NCI-H524 treated with DMSO at 0.1 percent for 48 hours (cell line): ENCODE results near the gene SSRP1.
A peak's percentile ranks its signal among the peaks of the same experiment; 100 is the strongest.
"Not testable (repeated sequence)": the region's sequence is repeated elsewhere in the genome, so short reads cannot be mapped to it uniquely, and the experiment has no call there.

Source experiments
- DNase-seq: peaks from one replicate; lab custom pipeline; 2025; lab: John Stamatoyannopoulos, UW

Gene SSRP1, protein sequence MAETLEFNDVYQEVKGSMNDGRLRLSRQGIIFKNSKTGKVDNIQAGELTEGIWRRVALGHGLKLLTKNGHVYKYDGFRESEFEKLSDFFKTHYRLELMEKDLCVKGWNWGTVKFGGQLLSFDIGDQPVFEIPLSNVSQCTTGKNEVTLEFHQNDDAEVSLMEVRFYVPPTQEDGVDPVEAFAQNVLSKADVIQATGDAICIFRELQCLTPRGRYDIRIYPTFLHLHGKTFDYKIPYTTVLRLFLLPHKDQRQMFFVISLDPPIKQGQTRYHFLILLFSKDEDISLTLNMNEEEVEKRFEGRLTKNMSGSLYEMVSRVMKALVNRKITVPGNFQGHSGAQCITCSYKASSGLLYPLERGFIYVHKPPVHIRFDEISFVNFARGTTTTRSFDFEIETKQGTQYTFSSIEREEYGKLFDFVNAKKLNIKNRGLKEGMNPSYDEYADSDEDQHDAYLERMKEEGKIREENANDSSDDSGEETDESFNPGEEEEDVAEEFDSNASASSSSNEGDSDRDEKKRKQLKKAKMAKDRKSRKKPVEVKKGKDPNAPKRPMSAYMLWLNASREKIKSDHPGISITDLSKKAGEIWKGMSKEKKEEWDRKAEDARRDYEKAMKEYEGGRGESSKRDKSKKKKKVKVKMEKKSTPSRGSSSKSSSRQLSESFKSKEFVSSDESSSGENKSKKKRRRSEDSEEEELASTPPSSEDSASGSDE

DNA sequence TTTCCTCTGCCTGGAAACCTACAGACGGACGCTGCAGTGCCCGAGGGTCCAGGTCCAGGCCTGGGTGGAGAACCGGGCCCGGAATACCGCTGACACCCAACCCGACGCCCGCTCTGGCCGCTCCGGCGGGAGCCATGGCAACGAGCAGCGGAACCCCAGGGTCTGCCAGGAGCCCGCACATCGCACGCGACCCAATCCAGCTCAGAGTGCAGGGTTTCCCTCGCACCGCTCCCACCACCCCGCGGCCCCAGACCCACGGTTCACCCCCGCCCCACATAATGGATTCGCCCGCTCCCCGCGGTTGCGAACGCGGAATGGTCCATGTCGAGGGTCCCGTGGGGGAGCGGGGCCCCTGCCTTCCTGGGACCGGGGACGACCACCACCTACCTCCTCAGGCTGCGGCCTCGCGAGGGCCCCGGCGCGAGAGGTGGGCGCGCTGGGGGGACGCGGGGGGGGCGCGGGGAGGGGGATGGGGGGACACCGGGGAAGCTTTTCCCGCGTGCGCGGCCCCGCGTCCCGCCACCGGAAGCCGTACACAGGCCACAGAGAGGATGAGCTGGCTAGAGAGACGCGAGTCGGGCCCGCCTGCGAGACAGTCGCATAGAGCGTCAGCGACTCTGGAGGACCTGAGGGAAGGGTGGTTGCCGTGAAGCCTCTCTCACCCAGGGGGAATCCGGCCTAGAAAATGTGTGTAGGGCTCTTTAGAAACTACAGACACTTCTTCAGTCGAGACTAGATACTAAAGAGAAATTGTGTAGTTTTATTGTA, at the start of gene SSRP1:
SSRP1 (minus strand) TSS at position 550 of the 768 bp plus-strand sequence. CDS start 771 bp downstream, outside the sequence.
- peak; percentile 51 for DNase-seq

DNA sequence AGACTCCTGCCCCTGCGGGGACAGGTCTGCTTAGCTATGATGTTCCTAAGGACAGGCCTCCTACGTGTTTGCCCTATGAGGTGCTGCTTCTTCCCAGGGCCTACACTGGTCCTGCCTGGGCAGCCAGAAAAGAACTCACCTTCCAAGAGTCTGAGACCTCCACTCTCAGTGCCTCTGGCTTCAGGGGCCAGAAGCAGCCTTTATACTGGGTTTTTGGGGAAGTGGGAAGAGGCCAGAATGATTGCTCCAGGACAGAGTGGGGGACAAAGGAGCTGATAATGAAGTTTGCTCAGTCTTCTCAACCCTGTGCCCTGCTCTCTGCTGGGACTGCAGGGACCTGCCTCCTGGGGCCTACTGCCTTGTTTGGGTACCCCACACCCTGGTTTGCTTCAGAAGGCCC, 45.3 kb upstream of the SSRP1 start, which contains the start of gene PRG3:
PRG3 (minus strand) TSS at position 176 of the 400 bp plus-strand sequence. CDS start 442 bp downstream, outside the sequence.
- DNase-seq: no peak

DNA sequence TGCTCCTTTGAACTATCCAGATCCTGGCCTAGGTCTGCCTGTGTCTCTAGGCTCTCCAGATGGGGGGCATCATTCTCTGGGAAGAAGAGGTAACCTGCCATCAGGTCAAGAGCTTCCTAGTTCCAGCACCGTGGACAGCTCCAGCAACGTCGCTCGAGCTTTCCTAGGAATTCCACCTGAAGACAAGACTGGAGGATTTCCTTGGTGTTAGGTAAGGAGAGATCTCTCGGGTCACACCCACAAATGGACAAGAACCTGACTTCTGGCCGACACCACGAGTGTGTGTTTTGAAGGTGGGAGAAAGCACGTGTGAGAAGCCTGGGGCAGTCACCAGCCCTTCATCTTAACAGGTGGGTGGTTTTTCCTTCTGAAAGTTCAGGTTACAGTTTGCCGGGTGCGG, 44.0 kb upstream of the SSRP1 start:
- DNase-seq: no peak

DNA sequence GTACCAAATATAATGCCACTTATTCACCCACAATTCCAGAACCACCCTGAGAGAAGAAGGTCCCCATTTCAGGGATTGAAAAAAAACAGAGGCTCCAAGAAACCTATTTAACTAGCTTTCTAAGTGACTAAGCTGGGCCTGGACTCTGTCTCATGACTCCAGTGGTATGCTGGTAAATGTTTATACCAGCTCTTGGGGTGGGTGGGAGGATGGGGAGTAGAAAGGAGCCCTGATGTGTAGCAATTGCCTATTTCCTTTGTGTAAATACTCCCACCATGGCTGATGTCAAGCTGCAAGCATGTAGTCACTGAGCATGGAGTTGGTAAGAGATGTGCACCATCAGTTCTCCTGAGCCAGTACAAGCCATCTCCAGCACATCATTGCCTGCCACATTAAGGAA, 42.5 kb upstream of the SSRP1 start:
- no peak for DNase-seq

DNA sequence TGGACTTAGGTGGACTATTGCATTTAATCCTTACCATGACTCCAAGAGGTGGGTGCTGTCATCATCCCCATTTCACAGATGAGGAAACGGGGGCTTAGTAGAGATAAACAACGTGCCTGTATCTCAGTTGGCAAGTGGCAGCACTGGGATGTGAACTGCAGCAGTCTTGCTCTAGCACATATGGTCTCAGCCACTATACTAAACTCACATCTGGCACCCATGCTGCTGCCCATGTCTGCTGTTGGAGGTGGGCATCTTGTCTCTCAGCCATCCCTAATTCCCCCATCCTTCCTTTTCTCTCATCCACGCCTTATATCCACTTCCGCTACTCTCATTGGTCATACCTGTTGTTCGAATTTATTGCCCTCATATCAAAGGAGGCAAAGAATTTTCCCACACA, 41.4 kb upstream of the SSRP1 start:
- peak; percentile 48 for DNase-seq

DNA sequence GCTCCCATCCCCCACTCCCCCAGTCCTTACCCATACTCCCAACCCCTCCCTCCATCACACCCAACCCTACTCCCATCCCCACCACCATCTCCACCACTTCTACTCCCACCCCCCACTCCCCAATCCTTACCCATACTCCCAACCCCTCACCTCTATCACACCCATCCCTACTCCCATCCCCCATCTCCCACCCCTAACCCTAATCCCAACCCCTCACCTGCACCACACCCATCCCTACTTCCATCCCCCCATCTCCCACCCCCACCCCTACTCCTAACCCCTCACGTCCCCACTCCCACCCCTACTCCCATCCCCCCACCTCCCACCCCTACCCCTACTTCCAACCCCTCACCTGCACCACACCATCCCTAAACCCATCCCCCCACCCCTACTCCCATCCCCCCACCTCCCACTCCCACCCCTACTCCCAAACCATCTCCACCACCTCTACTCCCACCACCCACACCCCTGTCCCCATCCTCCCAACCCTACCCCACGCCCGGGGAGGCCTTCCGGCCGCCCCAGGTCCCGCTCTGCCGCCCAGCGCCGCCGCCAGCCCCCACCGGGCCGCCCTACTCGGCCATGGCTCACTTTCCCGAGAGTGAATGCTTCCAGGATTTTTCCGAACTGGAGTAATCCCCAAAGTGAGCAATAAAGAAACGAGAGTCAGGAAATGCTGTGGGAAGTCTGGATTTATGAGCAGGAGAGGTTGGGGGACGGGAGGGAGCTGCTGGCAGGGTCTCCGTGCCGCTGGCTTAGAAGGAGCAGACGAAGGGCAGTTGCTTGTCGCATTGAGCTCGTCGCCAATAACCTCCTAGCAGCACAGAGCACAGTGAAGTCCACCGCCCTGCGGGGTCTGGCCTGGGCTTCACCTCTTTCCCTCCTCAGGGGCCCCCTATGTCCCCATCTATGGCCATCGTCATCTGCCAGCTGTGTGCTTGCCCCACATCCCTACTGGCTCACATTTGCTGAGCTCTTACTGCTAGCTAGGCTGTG, 40.7 kb upstream of the SSRP1 start:
- DNase-seq: no peak

DNA sequence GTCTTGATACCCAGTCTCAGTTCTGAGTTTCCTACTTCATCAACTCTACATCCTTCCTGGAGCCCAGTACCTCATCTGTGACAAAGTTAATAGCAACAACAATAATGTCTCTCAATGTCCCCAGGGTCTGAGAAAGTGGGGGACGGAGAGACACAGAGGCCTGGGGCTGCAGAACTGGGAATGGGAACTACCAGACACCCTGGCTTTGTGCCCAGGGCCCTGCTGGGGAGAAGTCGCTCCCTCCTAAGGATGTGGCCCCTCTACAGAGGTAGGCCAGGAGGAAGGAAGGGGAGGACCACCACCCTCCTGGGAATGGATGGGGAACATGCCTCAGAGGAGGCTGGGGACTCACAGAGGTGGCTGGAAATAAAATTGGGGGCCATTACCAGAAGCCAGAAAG, 39.8 kb upstream of the SSRP1 start:
- no peak for DNase-seq

DNA sequence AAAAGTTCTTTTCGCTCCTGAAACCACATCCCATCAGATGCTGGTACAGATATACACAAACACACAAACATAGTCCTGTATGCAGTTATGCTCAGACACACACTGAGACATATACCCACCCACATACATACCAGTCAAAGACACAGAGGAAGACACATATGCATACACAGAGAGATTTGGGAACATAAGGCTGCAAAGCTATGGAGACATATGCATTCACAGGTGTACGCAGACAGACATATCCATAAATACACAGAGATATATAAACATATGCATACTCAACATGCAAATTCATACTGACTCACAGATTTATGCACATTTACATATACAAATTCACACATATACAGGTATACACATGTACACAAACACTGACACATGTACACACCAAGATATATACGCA, 39.3 kb upstream of the SSRP1 start:
- no peak for DNase-seq

DNA sequence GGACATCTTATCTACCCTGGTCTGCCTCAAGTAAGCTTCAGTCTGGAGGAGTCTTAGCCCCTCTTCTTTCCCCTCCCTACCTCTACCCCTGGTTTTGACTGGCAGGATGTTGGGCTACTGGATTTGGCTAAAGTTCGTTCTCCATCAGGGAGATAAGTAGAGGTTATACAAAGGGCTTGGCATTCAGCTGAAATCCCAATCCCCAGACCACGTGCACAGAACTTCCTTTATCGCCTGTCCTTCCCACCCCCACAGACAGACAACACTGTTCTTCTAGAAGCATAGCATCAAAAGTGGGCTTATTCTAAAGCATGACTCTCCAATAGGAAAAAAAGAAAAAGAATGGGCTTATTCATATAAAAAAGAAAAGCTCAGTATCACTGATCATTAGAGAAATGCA, 37.5 kb upstream of the SSRP1 start:
- DNase-seq: no peak

DNA sequence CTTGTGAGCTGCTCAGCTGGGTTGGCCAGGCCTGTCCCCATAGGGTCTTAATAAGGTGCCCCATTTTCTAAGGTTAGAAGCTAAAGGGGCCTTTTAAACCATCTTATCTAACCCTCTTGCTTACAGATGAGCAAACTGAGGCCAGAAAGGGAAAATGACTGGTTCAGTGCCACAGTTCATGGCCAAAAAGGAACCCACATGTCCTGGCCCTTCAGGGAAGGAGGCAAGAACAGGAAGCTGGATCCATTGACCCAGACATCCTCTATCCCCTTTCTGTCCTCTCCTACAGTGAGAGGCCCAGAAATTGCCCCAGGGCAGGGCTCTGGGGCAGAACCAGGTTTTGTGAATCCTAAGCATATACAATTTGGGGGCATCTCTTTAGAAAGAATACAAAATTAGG, 35.2 kb upstream of the SSRP1 start:
- no peak for DNase-seq

DNA sequence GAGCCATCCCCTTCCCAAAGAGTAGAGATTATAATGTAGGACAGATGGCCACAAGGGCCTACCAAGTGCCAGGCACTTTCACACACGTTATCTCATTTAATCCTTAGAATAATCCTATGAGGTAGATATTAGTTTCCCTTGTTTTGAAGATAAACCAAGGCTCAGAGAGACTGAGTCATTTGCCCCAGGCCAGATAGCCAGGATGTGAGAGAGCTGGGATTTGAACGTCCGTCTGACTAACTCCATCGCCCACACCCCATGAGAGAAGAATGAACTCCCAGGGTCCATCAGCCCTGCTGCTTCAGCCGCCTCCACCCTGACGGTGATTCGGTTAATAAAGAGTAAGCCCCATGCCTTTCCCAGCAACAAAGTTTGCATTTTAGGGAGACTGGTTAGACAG, 34.6 kb upstream of the SSRP1 start:
- DNase-seq: peak; percentile 71

DNA sequence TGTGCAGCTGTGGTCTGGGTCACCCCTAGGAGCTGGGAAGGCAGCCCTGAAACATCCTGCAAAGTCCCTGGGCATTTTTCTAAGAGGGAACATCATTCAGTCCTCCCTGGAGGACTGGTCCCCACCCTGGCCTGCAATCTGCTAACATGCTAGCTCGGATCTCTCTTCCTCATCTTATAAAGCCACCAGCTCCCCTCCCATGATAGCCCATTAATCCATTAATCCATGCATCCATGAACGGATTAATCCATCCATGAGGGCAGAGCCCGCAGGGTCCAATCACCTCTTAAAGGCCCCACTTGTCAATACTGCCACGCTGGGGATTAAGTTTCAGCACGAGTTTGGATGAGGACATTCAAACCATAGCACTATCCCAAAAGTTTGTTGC, 33.1 kb upstream of the SSRP1 start:
- peak; percentile 73 for DNase-seq

DNA sequence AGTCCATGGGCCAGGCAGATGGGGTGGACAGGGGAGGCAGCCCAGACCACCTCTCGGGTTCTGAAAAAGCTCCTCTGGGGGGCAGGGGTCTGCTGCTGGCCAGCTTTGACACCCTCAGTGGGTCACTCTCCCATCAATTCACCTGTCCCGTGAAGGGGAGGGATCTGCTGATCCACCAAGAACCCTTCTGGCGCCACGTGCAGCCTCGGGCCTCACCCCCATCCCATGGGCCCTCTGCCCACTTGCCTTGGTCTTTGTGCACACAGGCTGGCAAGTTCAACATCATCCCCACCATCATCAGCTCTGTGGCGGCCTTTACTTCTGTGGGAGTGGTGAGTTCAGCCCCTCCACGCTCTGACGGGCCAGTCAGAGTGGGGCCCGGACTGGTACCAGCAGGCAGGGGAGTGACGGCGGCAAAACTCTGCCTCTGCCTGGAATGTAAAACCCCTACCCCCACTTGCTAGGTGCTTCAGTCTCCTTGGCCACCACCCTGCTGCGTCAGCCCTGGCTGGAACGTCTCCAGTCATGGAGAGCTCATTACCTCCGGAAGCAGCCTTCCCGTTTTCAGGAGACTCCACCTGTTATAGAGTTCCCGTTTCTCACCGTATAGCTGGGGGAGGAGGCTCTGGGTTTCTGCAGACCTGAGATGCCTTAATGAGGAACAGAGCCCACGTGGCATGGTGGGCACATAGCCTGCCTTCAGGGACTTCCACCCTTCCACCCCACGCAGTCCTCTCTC, 32.6 kb upstream of the SSRP1 start:
- DNase-seq: peak; percentile 49

DNA sequence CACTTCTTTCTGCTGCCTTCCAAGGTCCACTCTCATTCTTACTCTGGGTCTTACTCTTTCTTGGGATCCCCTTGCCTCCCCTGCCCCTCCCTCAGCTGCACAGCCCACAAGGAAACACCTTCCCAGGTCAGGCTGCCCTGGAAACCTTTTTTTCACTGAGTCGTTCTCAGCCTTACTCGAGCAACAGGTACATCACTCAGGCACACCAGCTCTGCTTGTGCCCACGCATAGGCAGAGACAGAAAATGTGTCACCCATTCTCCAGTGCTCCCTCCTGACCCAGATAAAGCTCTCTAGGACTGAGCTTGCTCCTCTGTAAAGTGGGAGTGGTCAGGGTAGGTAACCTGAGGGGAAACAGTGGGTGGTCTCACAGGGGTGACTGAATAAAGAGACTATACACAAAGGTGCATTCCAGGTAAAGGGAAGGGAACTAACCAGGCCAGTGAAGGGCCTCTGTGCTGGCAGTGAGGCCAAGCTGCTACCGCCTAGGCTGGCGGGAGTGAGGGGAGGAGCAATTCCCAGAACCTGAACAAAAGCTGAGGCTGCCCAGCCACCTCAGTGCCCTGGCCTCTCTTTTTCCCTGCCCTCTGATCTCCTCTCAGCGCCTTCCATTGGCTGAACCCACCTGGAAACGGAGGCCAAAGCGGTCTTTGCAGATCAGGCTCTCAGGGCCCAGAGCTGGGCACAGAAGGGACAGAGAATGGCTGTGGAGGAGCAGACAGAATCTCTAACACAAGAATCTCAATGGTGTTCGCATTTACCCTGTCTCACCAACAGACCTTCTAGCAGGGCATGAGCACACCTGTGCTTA, 29.4 kb upstream of the SSRP1 start:
- DNase-seq: no peak

DNA sequence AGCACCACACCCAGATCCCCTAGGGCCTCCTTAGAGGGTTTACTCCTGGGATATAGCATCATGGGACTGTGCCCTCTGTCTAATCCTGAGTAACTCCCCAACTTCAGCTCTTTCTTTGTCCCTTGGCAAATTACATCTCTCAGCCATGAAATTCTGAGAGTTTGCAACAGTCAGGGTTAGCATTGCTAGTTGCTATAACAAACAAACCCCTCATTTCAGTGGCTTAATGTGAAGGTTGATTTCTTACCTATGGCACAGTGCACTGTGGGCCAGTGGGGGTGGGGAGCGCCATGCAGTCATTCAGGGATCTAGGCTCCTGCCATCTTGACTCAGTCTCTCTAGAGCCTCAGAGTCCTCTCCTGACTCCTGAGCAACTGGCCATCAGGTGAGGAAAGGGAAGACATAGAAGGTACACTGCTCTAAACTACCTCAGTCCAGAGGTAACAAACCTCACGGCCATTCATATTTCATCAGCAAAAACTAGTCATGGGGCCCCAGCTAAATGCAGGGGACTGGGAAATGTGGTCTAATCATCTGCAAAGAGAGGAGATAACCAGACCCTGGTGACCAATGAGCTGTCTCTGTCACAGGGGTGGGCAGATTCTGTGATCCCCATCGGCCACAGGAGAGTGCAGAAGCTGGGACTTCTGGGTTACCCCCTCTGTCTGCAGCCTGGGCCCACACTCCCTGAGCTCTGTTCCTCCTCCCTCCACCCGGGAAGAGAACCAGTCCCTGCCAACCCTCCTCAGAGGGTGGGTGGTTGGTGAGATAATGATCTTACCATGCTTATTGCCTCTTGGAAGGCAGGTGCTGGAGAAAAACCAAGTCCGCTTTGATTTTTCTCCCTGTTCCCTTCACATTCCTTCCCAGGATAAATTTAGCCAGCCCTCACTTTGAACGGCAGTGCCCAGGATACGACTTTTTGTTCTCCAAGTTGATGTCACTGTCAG, 27.7 kb upstream of the SSRP1 start:
- no peak for DNase-seq

DNA sequence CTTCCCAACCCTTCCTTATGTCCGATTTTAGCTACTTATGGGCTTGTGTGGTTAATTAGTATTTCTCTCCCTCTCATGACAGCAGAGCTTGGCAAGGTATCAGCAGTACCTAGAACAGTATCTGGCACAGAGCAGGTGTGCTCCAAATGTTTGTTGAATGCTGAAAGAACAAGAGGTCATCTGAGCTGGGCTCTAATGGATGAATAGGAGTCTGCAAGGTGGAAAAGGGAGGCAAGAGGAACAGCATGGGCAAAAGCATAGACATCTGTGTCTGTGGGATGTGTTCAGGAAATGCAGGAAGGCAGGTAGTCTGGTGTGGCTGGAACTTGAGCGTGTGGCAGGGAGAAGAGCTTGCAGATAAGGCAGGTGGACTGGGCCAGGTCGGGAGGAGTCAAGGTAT, 26.2 kb upstream of the SSRP1 start:
- no peak for DNase-seq

DNA sequence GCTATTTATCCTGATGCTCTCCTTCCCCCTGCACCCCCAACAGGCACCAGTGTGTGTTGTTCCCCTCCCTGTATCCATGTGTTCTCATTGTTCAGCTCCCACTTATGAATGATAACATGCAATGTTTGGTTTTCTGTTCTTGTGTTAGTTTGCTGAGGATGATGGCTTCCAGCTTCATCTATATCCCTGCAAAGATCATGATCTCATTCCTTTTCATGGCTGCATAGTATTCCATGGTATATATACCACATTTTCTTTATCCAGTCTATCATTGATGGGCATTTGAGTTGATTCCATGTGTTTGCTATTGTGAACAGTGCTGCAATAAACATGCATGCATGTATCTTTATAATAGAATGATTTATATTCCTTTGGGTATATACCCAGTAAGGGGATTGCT, 25.7 kb upstream of the SSRP1 start:
- DNase-seq: not testable (repeated sequence)

DNA sequence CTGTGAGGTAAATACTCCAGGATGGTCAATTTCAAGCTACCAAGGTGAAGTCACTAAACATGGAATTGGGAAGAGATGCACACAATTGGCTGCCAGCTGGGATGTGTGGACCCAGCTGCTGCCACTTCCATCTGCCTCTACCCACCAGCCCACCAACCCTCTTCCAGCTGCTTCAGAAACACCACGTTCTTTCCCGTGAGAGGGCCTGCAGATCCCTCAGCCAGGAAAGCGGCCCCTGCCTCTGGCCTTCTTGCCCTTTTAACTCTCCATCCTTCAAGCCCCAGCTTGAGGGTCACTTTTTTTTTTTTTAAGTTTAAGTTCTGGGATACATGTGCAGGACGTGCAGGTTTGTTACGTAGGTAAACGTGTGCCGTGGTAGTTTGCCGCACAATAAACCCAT, 25.3 kb upstream of the SSRP1 start:
- peak; percentile 18 for DNase-seq
